Activated naive CD4-positive, alpha-beta T cell (primary cell): ENCODE data around the gene DSPP.
"Not testable (repeated sequence)": the region's sequence is repeated elsewhere in the genome, so short reads cannot be mapped to it uniquely, and the experiment has no call there.

Experiments
- DNase-seq, 4 experiments: peaks; one replicate each; lab custom pipeline; 2025; lab: John Stamatoyannopoulos, UW

The DSPP gene

GRCh38 chr4:87608229-87608628 lies at the start of gene DSPP:
Gene DSPP, plus strand, starts transcription at chr4:87608529. Its CDS starts 2,380 bp downstream, at chr4:87610909.
- no peak for DNase-seq

- DNase-seq = peak in 1 of 4 experiments; percentile 0
These were observed 49.1 kb upstream of the DSPP start for GRCh38 chr4:87559090-87559837.

GRCh38 chr4:87560802-87561201 lies 47.5 kb upstream of the DSPP start:
- DNase-seq = no peak

GRCh38 chr4:87565746-87566145 lies 42.6 kb upstream of the DSPP start:
- no peak for DNase-seq

GRCh38 chr4:87566276-87566675 lies 42.1 kb upstream of the DSPP start:
- DNase-seq = no peak

GRCh38 chr4:87567191-87567590 lies 41.1 kb upstream of the DSPP start:
- no peak for DNase-seq

- no peak for DNase-seq
These were observed 38.0 kb upstream of the DSPP start for GRCh38 chr4:87570290-87570805.

GRCh38 chr4:87574376-87574775 lies 34.0 kb upstream of the DSPP start:
- not testable (repeated sequence) for DNase-seq

GRCh38 chr4:87574996-87575395 lies 33.3 kb upstream of the DSPP start:
- no peak for DNase-seq

GRCh38 chr4:87575408-87575807 lies 32.9 kb upstream of the DSPP start:
- DNase-seq = no peak

GRCh38 chr4:87575983-87576382 lies 32.3 kb upstream of the DSPP start:
- DNase-seq = no peak

GRCh38 chr4:87579478-87579877 lies 28.9 kb upstream of the DSPP start:
- no peak for DNase-seq

GRCh38 chr4:87580057-87580456 lies 28.3 kb upstream of the DSPP start:
- no peak for DNase-seq

- no peak for DNase-seq
These were observed 24.0 kb upstream of the DSPP start for GRCh38 chr4:87584222-87584908.

- DNase-seq = no peak
These were observed 18.8 kb upstream of the DSPP start for GRCh38 chr4:87589531-87589930.

GRCh38 chr4:87592124-87592523 lies 16.2 kb upstream of the DSPP start:
- no peak for DNase-seq

- no peak for DNase-seq
These were observed 7.0 kb upstream of the DSPP start for GRCh38 chr4:87601361-87601760.

GRCh38 chr4:87614292-87614890 lies 6.1 kb downstream of the DSPP start:
- no peak for DNase-seq

GRCh38 chr4:87616268-87616667 lies 7.9 kb downstream of the DSPP start:
- DNase-seq = no peak

GRCh38 chr4:87620086-87620485 lies 11.8 kb downstream of the DSPP start:
- no peak for DNase-seq

GRCh38 chr4:87620491-87620890 lies 12.2 kb downstream of the DSPP start:
- DNase-seq = no peak

GRCh38 chr4:87622303-87622702 lies 14.0 kb downstream of the DSPP start:
- DNase-seq = no peak

GRCh38 chr4:87624698-87625097 lies 16.4 kb downstream of the DSPP start:
- no peak for DNase-seq
